CD4-positive, alpha-beta T cell (primary cell): ENCODE data around the gene PEX5. TPM values are rescaled to one million over a fixed set of nuclear protein-coding genes. Genes with fewer than 3 reads are reported as not detected.

Experiments
- ATAC-seq: fragments of 200-7000 bp; cut with Tn5 transposase; one replicate; pipeline ENCODE4 v1.10.0; 2022; ENCODE audit warnings: mild to moderate bottlenecking; ENCODE audit not compliant: poor library complexity
- CTCF ChIA-PET: fragments of 350-600 bp; sonication (Branson Sonifier 250); formaldehyde crosslinking; loops from one replicate; lab custom pipeline; 2021; ENCODE audit warnings: antibody characterized with exemption, inconsistent platforms; lab: Charles Lee
- POLR2A ChIA-PET: fragments of 350-600 bp; sonication (Branson Sonifier 250); formaldehyde crosslinking; loops from one replicate; lab custom pipeline; 2021; ENCODE audit warnings: antibody characterized with exemption, inconsistent platforms; lab: Charles Lee
- DNase-seq, 14 experiments: peaks; one replicate each; pipeline ENCODE4 v3.0.0-alpha.2; 2013 to 2020; ENCODE audit warnings: mixed read lengths in 2 of 14
- H3K27ac ChIP-seq, 2 donors: one replicate each; pipeline versions ENCODE4 v1.5.1 to v1.7.0; 2013; ENCODE audit warnings: low read length in 2 of 2, low read depth in 1 of 2, mild to moderate bottlenecking in 1 of 2
- H3K27me3 ChIP-seq, 2 experiments: 1 replicate in 1 of 2; 2 replicates in 1 of 2; pipeline versions ENCODE4 v1.6.1 to v1.7.0; 2013; ENCODE audit warnings: low read length in 2 of 2, control low read depth in 1 of 2, mild to moderate bottlenecking in 1 of 2, moderate library complexity in 1 of 2; ENCODE audit not compliant: insufficient read depth in 2 of 2, control insufficient read depth in 1 of 2
- H3K36me3 ChIP-seq: one replicate; pipeline ENCODE4 v1.6.1; 2013; ENCODE audit warnings: low read length, control low read depth; ENCODE audit not compliant: insufficient read depth
- H3K4me1 ChIP-seq: one replicate; pipeline ENCODE4 v1.6.1; 2013; ENCODE audit warnings: low read length, control low read depth; ENCODE audit not compliant: insufficient read depth
- H3K4me3 ChIP-seq: one replicate; pipeline ENCODE4 v1.5.1; 2013; ENCODE audit warnings: mild to moderate bottlenecking, low read length, moderate library complexity
- H3K9me3 ChIP-seq, 2 experiments: 1 replicate in 1 of 2; 2 replicates in 1 of 2; pipeline versions ENCODE4 v1.6.1 to v1.7.0; 2013; ENCODE audit warnings: low read length in 2 of 2, mild to moderate bottlenecking in 2 of 2, control low read depth in 1 of 2, moderate library complexity in 1 of 2; ENCODE audit not compliant: control insufficient read depth in 1 of 2, insufficient read depth in 1 of 2
- H3K27ac Mint-ChIP-seq: one replicate; pipeline ENCODE4 v1.8.0; 2020; ENCODE audit warnings: mixed read lengths
- H3K27me3 Mint-ChIP-seq: one replicate; pipeline ENCODE4 v1.8.0; 2021; ENCODE audit warnings: mixed read lengths
- H3K36me3 Mint-ChIP-seq: one replicate; pipeline ENCODE4 v1.8.0; 2021; ENCODE audit warnings: low read depth, mixed read lengths
- H3K4me1 Mint-ChIP-seq: one replicate; pipeline ENCODE4 v1.8.0; 2021; ENCODE audit warnings: low read depth, mixed read lengths
- H3K4me3 Mint-ChIP-seq: one replicate; pipeline ENCODE4 v1.8.0; 2020; ENCODE audit warnings: mild to moderate bottlenecking, mixed read lengths
- H3K9me3 Mint-ChIP-seq: one replicate; pipeline ENCODE4 v1.8.0; 2020; ENCODE audit warnings: mixed read lengths
- intact Hi-C, 2 experiments: fragments of 100-400 bp; cut with DNase I in 1 of 2; cut with micrococcal nuclease in 1 of 2; formaldehyde crosslinking; loops; one replicate each; pipeline versions ENCODE4 v1.15.1 to v1.9.0; 2023 to 2025; cut with DNase I, micrococcal nuclease
- total RNA-seq, 174 experiments: library from RNA in 2 of 174; stranded (reverse) in 2 of 174; gene quantifications; one replicate each; pipeline ENCODE4 v1.2.3 and lab custom pipeline; 2021 to 2026
- TF ChIP-seq, protein P1 (sequence below): fragments of 200-600 bp; IDR thresholded peaks from one replicate; pipeline ENCODE4 v1.8.0; 2022; ENCODE audit warnings: antibody characterized with exemption, mild to moderate bottlenecking

Gene PEX5
- total RNA-seq, 2 experiments from 2014 or later, result 22.9 TPM

DNA sequence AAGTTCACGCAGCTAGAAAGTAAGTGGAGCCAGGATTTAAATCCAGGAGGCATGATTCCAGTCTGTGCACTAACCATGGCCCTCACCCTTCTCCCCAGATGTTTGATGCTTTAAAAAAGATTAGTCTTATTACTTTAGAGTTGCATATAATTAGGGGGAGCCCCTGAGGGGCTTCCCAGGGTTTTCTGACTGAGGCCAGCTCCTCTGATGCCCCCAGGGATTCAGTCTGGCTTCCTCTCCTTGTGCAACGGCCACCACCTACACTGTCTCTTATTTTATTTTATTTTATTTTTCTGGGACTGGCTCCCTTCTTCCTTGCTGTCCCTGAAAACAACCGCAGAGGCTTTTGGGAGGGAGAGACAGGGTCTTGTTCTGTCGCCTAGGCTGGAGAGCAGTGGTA lies 36.7 kb upstream of the PEX5 start:
- Mint-ChIP-seq H3K9me3 (no peaks in the 10 kb centered on the region), H3K4me1 (no peaks in the 10 kb centered on the region), H3K4me3 (no peak overlapping the region), H3K27me3 (no peaks in the 10 kb centered on the region), H3K36me3 (peaks cover 68% of the 10 kb centered on the region), H3K27ac (no peak overlapping the region)
- no peak overlapping the region for H3K4me3 ChIP-seq
- TF ChIP-seq, protein P1, sequence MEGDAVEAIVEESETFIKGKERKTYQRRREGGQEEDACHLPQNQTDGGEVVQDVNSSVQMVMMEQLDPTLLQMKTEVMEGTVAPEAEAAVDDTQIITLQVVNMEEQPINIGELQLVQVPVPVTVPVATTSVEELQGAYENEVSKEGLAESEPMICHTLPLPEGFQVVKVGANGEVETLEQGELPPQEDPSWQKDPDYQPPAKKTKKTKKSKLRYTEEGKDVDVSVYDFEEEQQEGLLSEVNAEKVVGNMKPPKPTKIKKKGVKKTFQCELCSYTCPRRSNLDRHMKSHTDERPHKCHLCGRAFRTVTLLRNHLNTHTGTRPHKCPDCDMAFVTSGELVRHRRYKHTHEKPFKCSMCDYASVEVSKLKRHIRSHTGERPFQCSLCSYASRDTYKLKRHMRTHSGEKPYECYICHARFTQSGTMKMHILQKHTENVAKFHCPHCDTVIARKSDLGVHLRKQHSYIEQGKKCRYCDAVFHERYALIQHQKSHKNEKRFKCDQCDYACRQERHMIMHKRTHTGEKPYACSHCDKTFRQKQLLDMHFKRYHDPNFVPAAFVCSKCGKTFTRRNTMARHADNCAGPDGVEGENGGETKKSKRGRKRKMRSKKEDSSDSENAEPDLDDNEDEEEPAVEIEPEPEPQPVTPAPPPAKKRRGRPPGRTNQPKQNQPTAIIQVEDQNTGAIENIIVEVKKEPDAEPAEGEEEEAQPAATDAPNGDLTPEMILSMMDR, result no peak
- no peaks in the 10 kb centered on the region for H3K4me1 ChIP-seq
- no peak for ATAC-seq
- ChIA-PET POLR2A (no interaction called here), CTCF (no interaction called here)
- intact Hi-C loops, result no loop called here
- DNase-seq, result no peak
- H3K27me3 ChIP-seq, result no peaks in the 10 kb centered on the region
- H3K27ac ChIP-seq, result no peak overlapping the region
- peaks cover 93% of the 10 kb centered on the region for H3K36me3 ChIP-seq
- no peaks in the 10 kb centered on the region for H3K9me3 ChIP-seq

DNA sequence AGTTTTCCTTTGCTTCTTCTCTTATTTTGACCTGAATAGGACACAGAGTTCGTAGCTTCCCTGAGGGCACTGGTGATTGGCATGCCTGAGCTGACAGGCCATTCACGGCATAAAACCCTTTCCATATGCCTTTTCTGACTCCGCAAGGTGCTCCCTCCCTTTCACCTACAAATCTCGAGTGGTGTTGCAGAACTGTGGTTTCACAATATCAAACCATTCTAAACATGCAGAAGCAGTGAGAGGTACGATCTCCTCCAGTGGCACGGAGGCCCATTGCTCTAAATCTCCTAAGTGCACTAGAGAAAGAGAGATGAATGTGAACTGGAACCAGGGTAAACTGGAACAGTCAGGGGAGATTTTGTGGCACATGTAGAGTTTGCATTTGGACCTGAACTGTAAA lies 35.4 kb upstream of the PEX5 start:
- no peaks in the 10 kb centered on the region for H3K4me1 Mint-ChIP-seq
- H3K27me3 Mint-ChIP-seq, result no peaks in the 10 kb centered on the region
- H3K36me3 Mint-ChIP-seq, result peaks cover 60% of the 10 kb centered on the region
- no peak for DNase-seq
- Histone ChIP-seq H3K27me3 (no peaks in the 10 kb centered on the region), H3K4me1 (no peaks in the 10 kb centered on the region), H3K9me3 (no peaks in the 10 kb centered on the region), H3K4me3 (no peak overlapping the region), H3K27ac (no peak overlapping the region), H3K36me3 (peaks cover 84% of the 10 kb centered on the region)
- intact Hi-C loops, result no loop called here
- TF ChIP-seq, protein P1, result no peak
- H3K4me3 Mint-ChIP-seq, result no peak overlapping the region
- no peak for ATAC-seq
- POLR2A ChIA-PET, result no interaction called here
- CTCF ChIA-PET, result no interaction called here
- H3K9me3 Mint-ChIP-seq, result no peaks in the 10 kb centered on the region
- H3K27ac Mint-ChIP-seq, result no peak overlapping the region

DNA sequence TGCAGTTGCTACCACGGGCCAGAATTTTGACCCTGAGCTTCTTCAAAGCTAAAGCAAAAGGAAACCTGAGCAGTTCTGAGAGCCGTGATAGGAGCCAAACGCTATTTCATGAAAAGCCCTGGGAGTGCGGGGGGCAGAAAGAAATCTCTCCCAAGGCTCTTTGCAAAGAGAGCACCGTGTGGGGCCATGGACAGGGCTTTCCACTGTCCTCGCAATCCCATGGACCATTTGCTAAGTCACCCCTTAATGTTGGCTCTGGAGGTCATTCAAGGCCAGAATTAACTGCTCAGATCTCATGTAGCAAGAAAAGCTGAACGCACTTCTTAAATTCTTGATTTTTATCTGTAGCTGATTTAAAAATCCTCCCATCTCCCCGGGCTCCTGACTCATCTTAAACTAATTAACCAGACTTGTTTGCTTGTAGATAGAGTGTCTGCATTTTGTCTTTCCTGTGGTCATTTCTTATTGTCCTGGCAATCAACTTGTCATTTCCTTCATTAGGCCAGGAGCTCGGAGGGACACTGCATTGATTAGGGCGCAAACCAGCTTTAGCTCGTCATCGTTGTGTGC lies 34.5 kb upstream of the PEX5 start:
- H3K4me1 Mint-ChIP-seq, result no peaks in the 10 kb centered on the region
- H3K36me3 Mint-ChIP-seq, result peaks cover 55% of the 10 kb centered on the region
- intact Hi-C loops, result no loop called here
- no peaks in the 10 kb centered on the region for H3K4me1 ChIP-seq
- TF ChIP-seq, protein P1, result no peak
- ChIA-PET POLR2A (no interaction called here), CTCF (no interaction called here)
- DNase-seq (no peak), ATAC-seq (no peak)
- H3K4me3 Mint-ChIP-seq, result no peak overlapping the region
- H3K4me3 ChIP-seq, result no peak overlapping the region
- H3K36me3 ChIP-seq, result peaks cover 75% of the 10 kb centered on the region
- H3K9me3 ChIP-seq, result no peaks in the 10 kb centered on the region
- no peak overlapping the region for H3K27ac Mint-ChIP-seq
- no peaks in the 10 kb centered on the region for H3K27me3 ChIP-seq
- no peak overlapping the region for H3K27ac ChIP-seq
- H3K27me3 Mint-ChIP-seq, result no peaks in the 10 kb centered on the region
- no peaks in the 10 kb centered on the region for H3K9me3 Mint-ChIP-seq
